GM13977 (cell line): Measurements from ENCODE around the gene PRSS8.

Source experiments
- DNase-seq: peaks from one replicate; pipeline ENCODE4 v3.0.0; 2012; ENCODE audit warnings: low spot score
- in situ Hi-C: fragments of 300-500 bp; cut with MboI; formaldehyde crosslinking; loops from one replicate; pipeline ENCODE4 v1.12.0; 2022; ENCODE audit warnings: low sequenced_read_pairs, low pct_unique_long_range_greater_than_20kb, mixed read lengths, inconsistent platforms; ENCODE audit not compliant: unreplicated experiment
- TF ChIP-seq, protein P1 (sequence below): IDR thresholded peaks from 2 replicates; pipeline ENCODE4 v1.5.1; 2012; ENCODE audit warnings: mild to moderate bottlenecking, control low read depth; ENCODE audit not compliant: insufficient read depth; ENCODE audit errors: extremely low read depth, missing control alignments

Gene PRSS8

GRCh38 chr16:31085411-31085810 lies 50.1 kb downstream of the PRSS8 start:
- in situ Hi-C loops, result no loop called here
- TF ChIP-seq, protein P1, sequence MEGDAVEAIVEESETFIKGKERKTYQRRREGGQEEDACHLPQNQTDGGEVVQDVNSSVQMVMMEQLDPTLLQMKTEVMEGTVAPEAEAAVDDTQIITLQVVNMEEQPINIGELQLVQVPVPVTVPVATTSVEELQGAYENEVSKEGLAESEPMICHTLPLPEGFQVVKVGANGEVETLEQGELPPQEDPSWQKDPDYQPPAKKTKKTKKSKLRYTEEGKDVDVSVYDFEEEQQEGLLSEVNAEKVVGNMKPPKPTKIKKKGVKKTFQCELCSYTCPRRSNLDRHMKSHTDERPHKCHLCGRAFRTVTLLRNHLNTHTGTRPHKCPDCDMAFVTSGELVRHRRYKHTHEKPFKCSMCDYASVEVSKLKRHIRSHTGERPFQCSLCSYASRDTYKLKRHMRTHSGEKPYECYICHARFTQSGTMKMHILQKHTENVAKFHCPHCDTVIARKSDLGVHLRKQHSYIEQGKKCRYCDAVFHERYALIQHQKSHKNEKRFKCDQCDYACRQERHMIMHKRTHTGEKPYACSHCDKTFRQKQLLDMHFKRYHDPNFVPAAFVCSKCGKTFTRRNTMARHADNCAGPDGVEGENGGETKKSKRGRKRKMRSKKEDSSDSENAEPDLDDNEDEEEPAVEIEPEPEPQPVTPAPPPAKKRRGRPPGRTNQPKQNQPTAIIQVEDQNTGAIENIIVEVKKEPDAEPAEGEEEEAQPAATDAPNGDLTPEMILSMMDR, result no peak
- no peak for DNase-seq

GRCh38 chr16:31084584-31085302 lies 50.8 kb downstream of the PRSS8 start:
- in situ Hi-C loops, result no loop called here
- TF ChIP-seq, protein P1, result no peak
- DNase-seq, result no peak

DNA sequence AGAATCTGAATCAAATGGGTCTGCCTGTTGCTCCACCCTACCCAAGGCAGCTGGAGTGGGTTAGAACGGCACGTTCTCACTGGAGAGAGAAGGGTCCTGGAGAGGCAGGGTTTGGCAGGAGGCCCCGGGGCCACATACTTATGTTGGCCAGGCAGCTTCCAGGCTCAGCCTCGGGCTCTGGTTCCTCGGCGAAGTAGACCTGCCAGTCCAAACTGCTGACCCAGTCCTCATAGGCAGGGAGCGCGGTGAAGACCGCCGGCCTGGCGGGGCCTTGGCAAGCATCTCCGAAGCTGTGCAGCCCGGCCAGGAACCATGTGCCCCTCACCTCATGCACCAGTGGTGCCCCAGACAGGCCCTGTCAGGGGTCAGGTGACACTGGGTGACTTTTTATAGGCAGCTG lies 51.5 kb downstream of the PRSS8 start:
- TF ChIP-seq, protein P1, result no peak
- DNase-seq, result no peak

GRCh38 chr16:31083556-31083955 lies 52.0 kb downstream of the PRSS8 start:
- TF ChIP-seq, protein P1, result no peak
- DNase-seq, result no peak
- in situ Hi-C loops, result no loop called here

More for the DNA sequence above, 51.5 kb downstream of the PRSS8 start:
- in situ Hi-C loops, result no loop called here

GRCh38 chr16:31083081-31083480 lies 52.4 kb downstream of the PRSS8 start:
- in situ Hi-C loops, result no loop called here
- TF ChIP-seq, protein P1, result no peak
- DNase-seq, result no peak

- in situ Hi-C loops, result no loop called here
- no peak for DNase-seq
- TF ChIP-seq, protein P1, result no peak
These were observed 53.0 kb downstream of the PRSS8 start for GRCh38 chr16:31082368-31083045.
